GM19452 (cell line): Measurements from ENCODE around the gene LRRN1.
A peak's percentile ranks its signal among the peaks of the same experiment; 100 is the strongest.
"Not testable (repeated sequence)": the region's sequence is repeated elsewhere in the genome, so short reads cannot be mapped to it uniquely, and the experiment has no call there.

Source experiments
- ATAC-seq: cut with Tn5 transposase; IDR thresholded peaks from one replicate; pipeline ENCODE4 v1.9.1; 2021; ENCODE audit not compliant: unreplicated experiment

Gene LRRN1

DNA sequence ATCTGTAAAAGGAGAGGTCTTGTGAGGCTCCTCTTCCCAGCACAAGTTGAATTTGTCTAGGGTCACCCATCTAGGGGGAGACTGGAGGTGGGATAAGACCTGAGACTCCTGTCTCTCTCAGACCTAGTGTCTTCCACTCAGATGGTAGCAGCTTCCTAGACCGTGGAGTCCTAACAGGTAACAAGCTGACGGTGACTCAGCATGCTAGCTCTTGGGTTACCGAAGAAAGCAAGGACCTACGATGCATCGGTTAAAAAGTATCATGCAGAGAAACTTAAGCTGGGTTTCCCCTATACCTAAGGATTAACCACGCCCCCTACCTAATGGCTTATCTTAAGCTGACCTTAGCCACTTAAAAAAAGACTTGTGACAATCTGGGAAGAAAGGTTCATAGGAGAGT lies 7.6 kb downstream of the LRRN1 start:
- ATAC-seq = no peak

- no peak for ATAC-seq
Observed at GRCh38 chr3:3813013-3813412, 13.8 kb downstream of the LRRN1 start.

- no peak for ATAC-seq
Observed at GRCh38 chr3:3815206-3815605, 16.0 kb downstream of the LRRN1 start.

GRCh38 chr3:3816034-3816433 lies 16.8 kb downstream of the LRRN1 start:
- ATAC-seq = no peak

DNA sequence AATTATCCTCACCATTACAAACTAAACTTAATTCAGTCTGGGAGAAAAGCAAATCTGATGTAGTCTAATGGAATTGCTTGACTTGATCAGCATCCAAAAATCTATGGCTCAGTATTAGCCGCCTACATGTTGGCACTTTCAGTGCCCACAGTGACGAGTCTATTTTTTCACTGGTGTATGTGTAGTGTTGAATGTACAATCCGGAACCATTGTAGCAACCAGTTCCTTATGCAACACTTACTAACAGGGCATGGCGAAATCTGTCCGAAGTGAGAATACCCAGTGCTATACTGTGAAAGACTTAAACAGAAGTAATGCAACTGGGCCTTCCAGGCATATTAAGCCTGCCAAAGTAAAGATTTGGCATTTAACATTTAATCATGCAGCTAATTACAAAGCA lies 18.6 kb downstream of the LRRN1 start:
- ATAC-seq = no peak

DNA sequence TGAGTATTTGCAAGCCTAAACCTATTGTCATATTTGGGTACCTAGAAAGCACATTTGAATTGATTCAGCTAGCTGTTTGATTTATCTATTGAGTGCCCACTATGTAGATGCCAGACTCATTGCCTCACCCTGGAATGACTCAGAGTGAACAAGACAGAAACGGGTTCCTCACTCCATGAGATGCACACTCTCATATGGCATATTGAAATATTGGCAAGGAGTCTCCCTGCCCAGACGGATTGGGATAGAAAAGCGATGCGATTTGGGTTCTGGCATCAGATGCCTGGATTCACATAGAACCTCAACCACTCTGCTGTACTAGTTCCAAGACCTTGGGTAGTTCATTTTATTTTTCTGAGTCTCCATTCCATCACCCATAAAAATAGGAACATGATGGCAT lies 22.5 kb downstream of the LRRN1 start:
- no peak for ATAC-seq

GRCh38 chr3:3825035-3825434 lies 25.8 kb downstream of the LRRN1 start:
- no peak for ATAC-seq

GRCh38 chr3:3826521-3826920 lies 27.3 kb downstream of the LRRN1 start:
- no peak for ATAC-seq

DNA sequence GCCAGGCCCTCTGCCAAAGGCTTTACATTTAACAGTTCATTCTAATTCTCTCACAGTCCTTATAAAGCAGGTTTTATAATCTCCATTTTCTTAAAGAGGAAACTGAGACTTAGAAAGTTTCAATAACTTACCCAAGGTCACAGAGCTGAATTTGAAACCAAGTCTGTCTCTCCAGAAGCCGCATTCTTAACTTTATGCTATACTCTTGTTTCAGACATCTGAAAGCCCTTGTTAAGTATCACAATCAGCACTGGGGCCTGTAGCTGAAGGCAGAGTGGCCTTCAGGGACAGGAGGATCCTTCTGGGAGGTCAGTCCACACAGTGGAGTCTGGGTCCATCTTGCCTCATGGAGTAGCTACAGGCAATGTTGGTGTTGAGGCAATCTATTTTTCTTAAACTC lies 27.9 kb downstream of the LRRN1 start:
- ATAC-seq = no peak

DNA sequence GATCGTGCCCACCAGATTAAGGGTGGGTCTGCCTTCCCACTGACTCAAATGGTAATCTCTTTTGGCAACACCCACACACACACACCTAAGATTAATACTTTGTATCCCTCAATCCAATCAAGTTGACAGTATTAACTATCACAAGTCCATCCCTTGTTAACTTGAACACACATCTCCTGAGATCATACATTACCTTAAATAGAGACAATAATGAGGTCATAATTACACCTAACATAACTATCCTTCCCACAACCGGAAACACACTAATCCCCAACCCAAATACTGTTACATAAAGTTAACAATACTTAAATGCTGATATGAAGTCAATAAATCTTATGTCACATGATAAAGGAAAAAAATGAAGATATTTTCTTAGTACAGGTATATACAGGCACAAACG lies 29.2 kb downstream of the LRRN1 start:
- ATAC-seq = not testable (repeated sequence)

DNA sequence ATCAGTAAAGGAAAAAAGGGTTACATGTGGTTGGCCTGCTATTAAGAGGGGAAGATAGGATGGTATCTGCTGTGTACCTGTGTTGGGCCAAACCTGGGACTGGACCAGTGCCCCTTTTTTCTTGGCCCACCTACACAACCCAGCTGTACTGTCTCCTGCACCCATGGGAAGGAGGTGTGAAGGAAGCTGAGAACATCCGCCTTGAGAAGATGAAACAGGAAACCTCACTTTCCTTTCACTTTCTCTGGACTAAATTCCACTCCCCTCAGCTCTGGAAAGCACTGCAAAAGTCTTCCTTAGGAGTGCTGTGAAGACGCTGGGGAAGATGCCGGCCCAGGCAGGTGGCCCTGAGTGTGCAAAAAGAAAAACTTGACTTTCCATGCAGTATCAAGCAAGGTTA lies 37.6 kb downstream of the LRRN1 start:
- ATAC-seq = no peak

DNA sequence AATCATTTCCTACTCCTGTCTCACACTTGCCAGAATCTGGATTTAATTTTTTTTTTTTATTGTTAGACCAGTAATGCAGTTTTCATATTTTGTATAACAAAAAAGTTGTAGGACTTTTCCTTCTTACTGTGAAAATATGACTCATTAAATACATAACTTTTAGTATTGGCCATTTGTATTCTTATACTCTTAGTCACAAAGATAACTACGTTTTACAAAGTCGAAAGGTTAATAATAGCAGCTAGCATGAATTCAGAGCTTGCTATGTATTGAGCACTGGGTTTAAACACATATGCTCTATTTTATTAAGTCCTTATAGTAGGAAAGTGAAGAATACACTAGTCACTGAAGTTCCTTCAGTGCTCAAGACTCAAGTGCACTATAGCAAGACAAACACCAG lies 43.1 kb downstream of the LRRN1 start:
- ATAC-seq = no peak

DNA sequence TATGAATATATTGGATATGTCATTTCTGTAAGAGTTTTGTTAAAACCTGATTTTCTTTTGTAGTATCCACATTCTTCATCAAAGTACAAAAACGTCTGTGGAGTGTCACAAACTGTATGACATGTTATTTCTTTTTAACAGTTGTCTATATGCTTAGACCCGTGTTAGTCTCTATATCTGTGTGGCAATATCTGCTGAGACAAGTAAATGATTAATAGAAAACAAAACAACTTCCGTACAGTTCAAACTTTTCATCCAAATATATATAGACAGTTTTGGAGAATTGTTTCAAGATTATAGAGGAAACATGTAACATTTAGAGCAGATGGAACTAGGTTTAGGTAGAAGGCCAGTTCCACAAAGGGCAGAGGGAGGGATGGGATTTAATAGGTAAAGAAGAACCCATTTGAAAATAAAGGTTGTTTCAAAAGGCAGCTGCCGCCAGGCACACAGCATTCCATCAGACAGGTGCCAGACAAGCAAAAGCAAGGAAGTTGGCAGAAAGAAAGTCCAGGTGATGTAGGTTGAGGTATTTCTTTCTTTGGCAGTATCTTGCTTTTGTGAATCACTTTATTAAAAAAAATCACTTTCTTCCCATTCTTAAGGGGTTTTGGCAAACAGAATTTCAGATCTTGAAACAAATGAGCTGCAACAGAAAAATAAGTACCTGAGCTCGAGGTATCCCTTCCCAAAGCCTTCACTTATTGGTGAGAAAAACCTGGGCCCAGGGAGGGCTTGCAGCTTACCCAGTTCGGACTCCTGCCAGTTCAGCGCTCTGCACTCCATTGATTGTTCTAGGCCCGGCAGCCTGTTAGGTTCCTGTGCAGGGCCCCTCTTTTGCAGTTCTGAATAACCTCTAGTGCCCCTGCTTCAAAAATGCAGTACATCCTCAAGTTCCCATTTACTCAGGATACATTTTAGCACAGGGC lies 49.0 kb downstream of the LRRN1 start:
- no peak for ATAC-seq

DNA sequence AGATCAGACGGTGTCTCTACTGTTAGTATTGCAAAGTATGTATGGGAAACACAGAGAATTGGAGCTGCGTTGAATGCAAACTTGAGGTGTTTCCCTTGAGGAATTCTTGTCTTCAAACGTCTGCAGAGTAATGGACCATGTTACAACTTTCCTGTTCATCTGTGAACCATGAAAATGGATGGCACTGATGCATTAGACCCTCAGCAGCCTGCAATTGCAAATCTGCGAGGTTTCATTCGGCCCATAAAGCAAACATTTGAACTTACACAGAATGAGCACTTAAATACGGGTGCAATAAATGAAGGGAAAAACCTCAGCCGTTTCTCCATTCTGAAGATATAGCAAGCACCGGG lies 49.7 kb downstream of the LRRN1 start:
- ATAC-seq = no peak

DNA sequence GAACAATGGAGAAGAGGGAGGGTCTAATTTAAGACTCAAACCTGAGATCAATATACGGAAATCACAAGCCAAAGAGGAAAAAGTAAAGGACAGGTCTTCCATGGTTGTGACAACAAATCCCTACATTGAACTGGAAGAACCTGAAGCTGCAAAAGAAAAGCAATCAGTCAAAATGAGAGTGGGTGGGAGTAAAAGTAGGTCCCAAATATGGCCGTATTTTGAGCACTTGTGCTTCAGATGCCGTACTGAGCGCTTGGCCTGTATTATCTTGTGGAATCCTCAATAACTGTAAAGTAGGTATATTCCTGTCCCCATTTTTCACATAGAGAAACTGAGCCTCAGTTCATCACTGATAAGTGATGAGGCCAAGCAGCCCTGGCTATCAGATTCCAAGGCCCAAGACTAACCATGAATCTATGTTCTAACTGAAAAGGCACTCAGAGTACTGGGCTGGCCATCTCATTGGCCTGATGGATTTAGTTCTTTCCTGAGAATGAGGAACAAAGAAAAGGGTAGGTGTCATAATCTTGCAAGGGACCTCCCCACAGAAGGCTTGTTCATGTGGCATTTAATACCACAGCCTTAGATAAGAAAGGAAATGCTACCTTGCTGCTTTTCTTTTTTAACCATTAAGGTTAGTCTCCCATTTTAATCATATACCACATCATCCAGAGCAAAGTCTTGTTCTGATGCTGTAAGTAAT lies 52.5 kb downstream of the LRRN1 start:
- ATAC-seq = peak; percentile 92

GRCh38 chr3:3853544-3853943 lies 54.3 kb downstream of the LRRN1 start:
- ATAC-seq = no peak

- no peak for ATAC-seq
Observed at GRCh38 chr3:3855056-3855455, 55.8 kb downstream of the LRRN1 start.

DNA sequence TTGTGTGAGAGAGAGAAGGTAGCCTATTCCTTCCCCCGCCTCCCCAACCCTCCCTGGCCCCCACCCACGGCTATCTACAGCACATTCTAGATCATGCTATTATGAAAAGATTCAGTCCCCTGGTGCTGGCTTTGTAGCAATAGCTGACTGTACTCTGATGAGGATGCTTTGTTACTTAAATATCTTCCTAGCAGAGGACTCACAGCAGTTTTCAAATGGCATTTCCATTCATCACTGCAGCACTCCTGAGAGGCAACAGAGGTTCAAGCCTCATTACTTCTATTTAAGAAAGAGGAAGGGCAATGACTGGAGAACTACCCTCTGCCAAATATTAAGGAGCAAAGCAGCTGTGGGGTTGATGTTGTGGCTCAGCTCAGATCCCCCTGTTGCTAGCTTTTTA lies 61.0 kb downstream of the LRRN1 start:
- no peak for ATAC-seq

DNA sequence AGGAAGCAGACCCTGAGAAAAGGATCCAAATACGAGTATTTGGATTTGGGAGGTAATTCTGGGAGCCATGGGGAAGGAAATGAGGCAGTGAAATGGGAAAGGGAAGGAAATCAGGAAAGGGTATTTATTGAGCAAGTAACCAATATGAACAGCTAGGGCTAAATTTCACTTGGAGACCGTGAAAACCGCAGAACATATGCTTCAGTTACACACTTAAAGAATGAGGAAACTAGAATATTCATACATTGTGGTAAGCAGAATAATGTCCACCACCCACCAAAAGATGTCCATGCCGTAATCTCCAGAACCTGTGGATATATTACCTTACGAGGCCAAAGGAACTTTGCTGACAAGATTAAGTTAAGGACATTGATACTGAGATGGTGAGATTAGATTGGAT lies 63.3 kb downstream of the LRRN1 start:
- ATAC-seq = no peak

- ATAC-seq = no peak
Observed at GRCh38 chr3:3875491-3875890, 76.3 kb downstream of the LRRN1 start.

DNA sequence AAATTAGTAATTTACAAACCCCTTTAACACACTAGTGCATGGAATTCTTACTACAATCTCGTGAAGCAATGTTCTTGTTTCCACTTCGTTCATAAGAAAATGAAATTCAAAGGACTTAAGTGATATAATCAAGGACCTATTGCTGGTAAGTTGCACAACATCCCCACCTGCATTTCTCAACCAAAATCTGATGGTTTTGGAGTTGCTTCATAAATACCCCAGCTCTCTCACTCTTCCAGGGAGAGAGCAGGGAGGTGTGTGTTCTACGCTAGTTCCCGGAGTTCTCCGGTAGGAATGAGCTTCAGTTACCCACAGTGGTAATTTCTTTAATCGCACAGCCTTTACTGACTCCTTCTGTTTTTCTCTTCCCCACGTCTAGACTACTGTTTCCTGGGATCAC lies 81.8 kb downstream of the LRRN1 start:
- no peak for ATAC-seq

DNA sequence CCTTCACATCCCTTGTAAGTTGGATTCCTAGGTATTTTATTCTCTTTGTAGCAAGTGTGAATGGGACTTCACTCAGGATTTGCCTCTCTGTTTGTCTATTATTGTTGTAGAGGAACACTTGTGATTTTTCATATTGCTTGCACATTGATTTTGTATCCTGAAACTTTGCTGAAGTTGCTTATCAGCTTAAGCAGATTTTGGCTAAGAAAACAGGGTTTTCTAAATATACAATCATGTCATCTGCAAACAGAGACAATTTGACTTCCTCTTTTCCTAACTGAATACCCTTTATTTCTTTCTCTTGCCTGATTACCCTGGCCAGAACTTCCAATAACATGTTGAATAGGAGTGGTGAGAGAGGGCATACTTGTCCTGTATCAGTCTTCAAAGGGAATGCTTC lies 88.1 kb downstream of the LRRN1 start:
- ATAC-seq = not testable (repeated sequence)
